ENCODE data around the gene POU6F2.

- no peak for TF ChIP-seq CTCF (IDR thresholded peaks at IDR 0.05; ENCODE audit: low read length)
- TF ChIP-seq EZH2 (optimal IDR thresholded peaks at IDR 0.05; ENCODE audit: low read depth, low read length), result no peak
- TF ChIP-seq EZH2phosphoT487 (IDR thresholded peaks at IDR 0.05; ENCODE audit: low read length), result no peak
Observed at GRCh38 chr7:39394105-39394680, 416.5 kb downstream of the POU6F2 start.
